HG03159 (cell line): ENCODE data around the gene HOXB9.
A peak's percentile ranks its signal among the peaks of the same experiment; 100 is the strongest.

Source experiments
- ATAC-seq: cut with Tn5 transposase; IDR thresholded peaks from one replicate; pipeline ENCODE4 v1.9.1; 2021; ENCODE audit warnings: mild to moderate bottlenecking, moderate library complexity; ENCODE audit not compliant: unreplicated experiment

The HOXB9 gene

DNA sequence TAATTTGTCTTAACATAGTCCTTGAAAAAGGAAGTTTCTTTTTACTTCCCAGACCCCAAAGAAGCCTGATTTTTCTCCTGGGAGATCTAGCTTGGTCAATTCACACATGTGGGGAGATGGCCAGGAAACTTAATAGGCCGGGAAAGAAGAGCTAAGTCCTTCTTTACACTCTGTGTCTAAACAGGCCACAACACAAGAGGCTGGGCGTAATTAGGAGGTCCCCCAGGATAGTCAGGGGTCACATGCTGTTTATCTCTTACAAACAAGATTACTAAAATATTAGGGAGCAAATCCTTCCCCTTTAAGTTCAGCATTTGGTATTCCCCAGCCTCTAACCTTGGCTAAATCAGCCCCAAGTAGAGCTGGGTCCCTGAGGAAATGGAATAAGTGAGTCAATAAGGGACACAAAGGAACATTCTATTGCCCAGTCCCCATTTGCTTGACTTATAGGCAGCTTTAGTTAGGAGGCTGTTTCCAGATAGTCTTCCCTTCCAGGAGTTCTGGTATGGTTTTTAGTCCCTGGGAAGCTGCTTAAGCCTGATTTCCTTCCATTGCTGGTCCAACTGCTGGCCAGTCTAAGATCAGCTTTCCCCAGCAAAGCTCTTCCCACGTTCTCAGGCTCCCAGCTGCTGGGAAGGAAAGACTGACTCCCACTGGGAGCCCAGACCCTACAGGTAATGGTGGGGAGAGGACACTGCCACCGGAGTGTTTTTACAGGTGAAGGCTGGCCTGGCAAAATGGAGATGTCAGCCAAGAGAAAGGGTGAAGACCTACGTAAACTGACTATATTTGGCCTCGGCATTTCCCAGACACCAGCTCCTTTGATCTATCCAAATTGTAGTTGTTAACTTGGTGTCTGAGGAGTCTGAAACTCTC lies 14.1 kb upstream of the HOXB9 start:
- ATAC-seq, result no peak

- no peak for ATAC-seq
Measured at GRCh38 chr17:48639136-48639535, 13.0 kb upstream of the HOXB9 start.

DNA sequence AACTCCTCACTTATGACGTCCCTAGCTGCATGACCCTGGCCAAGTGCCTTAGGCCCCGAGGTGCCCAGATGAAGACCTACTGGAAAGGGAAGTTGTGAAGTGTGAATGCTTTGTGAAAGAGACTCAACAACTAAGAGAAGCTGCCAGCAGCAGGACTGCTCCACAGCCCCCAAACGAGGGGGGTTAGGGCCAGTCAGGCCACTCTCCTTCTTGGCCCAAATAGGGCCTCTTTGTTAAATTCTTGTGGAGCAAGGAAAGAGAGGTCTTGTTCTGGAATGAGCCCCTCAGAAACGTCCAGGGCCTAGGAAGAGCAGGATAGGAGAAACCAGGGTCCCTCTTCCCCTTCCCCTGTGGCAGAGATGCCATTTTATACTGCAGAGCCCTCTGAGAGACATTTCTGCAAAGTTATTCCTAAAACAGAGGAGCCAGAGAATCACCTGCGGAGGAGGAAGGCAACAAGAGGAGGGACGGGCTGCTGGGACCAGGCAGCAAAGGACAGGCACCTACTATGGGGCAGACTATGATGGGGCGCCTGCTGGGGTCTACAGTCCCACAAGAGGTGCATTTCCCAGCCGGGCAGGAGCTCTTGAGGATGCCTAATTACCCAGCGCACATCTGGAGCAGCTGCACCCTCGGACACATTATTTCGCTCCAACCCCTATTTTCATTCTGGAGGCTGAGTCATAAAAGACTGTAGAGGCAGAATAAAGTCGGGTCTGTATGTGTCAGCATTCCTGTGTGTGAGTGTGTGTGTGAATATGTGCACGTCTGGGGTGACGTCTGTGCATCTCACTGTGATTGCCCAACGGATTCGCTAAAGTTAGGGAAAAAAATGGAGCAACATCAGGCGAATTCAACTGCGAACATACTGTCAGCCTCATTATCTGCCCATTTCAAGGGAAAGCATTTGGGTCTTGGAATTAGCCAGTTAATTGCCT lies 11.4 kb upstream of the HOXB9 start:
- no peak for ATAC-seq

GRCh38 chr17:48636177-48637018 lies 10.2 kb upstream of the HOXB9 start:
- peak; percentile 62 for ATAC-seq

DNA sequence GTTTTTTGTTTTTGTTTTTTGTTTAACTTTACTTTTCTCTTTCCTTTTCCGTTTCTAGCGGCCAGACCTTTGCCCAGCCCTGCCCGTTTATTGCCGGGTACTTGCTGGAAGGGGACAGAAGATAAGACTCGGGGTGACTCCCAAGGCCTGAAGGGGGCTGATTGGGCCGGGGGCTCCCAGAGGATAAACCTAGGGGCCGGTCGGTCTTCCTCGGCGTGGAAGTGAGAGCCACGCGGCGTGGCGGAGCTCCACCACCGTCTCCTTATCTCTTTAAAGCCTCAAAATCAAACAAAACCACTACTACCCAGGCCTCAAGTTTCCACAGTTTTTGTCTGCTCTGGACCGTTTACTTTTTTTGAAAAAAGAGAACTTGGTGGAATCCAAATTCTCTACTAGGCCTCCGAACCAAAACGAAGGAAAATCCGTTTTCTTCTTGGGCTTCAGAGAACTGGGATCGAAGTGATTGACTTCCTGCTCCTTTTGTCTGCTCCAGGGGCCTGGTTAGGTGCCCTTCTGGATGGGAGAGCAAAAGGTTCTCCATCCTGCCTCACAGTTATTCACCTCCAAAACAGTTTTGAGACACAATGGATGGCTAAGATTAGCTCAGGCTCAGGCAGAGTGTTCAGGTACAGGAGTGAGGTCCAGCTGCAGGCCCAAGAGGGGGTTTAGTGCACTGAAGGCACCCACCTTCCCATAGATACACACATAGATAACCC lies 8.5 kb upstream of the HOXB9 start:
- no peak for ATAC-seq

DNA sequence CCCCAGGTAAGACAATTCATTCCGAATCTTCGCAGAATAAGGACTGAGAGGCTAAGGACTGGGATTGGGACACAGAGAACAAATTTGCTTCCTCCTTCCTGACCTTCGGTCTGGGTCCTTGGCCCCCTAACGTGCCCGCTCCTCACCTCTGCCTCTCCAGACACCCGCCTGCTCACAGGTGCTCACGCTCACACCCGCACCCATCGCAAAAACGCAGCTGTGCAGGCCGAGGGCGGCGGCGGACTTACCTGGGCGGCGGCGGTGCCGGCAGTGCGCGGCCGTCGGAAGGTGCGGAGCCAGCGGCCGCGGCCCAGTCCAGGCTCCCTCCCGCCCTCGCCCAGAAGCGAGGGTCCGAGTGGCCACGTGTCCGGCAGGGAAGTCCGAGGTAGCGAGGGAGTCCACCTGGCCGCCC lies 7.1 kb upstream of the HOXB9 start:
- no peak for ATAC-seq

DNA sequence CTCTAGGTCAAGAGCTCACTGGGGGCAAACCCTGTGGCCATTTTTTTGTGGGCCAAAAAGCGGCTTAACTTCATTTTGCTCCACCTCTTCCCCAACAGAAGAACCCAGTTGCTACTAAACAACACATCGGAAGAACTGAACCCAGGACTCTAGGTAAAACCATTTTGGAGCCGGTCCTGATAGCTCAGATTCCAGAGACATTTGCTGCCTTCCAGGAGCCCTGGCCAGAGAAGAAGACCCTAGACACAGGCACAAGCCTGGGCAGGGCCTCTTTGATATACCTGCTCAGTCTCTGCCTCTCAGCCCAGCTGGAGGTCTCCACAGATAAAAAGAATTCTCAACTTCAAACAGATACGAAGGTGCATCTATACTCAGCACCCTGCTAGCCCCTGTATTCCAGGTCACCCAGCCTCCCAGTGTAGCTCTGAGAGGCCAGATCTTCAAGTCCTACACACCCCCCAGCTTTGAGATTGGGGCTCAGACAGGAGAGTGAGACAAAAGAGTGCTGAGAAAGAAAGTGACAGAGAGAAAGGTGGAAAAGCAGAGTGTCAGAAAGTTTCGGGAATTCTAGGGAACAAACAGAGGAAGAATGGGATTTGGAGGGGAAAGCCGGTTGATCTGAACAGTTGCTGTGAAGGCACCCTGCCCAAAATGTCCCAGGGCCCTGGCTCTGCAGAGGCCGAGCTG lies 6.6 kb upstream of the HOXB9 start:
- no peak for ATAC-seq

- ATAC-seq, result no peak
Measured at GRCh38 chr17:48631693-48632578, 5.8 kb upstream of the HOXB9 start.

DNA sequence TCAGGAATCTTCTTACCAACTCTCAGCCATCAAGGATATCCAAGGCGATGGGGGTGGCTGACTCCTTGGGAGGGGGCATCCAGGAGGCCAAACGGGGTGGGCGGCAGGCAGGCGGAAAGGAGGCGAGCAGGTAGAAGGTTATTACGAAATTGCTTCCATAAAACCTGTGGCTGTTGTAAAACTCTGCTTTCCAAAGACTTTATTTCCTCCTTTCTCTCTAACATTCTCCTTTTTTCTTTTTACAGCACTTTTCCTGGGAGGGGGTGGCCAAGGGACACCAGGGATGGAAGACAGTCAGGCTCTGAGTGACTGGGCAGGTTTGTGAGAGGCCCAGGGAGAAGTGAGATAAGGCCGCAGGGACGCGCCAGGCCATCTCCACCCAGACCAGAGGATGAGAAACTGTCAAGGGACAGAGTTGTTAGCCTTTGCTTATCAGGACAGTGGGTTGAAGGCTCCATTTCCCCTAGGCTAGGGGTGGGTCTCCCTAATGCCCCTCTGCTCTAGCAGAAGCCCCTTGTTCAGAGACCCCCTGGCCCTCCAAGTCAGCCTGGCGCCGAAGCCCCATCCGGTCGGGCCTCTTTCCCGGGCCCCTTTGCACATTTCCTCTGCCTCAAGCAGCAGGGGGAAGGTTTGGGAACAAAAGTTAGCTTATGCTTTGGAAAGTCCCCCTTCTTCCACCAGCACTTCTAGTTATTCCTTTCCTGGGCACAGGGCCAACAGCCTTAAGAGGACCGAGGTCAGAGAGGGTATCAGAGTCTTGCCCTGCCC lies 5.0 kb upstream of the HOXB9 start:
- no peak for ATAC-seq

DNA sequence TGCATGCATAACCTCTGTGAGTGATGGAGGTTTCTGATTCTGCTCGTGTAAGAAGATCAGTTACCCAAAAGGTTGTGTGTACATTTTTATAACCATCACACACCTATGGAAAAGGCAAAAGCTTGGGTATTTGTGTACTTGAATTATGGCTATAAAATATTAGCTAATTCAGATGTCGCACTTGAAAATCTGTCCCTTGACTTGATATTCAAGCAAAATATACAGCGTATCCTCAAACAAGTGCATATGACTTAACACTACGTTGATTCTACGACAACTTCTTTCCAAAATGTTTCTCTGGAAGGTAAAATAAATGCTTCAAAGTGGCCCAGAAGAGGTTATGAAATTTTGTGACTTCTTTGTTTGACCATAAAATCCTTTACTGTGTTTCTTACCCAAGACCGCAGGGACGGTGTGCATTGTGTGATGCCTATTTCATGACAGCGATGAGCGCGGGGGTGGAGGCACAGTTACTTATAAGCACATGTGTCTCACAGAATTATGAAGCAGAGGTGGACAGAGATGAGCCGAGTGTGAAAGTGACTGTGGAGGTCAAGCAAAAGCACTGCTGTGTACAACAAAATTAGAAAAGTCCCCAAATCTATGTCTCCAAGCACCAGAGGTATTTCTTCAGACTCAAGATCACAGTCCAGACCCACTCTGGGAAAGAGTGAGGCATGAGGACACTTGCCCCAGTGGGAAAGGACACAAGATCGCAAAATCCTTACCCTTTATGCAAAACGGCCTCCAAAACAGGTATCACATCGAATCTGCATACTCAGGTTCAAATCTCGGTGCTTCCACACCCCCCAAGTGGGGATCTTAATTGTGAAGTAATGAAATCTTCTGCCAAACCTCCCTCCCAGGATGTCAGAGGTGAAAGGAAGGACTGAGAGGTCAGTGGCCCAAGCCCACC lies 4.1 kb upstream of the HOXB9 start:
- no peak for ATAC-seq

- ATAC-seq, result no peak
Measured at GRCh38 chr17:48629411-48629759, 3.2 kb upstream of the HOXB9 start.

DNA sequence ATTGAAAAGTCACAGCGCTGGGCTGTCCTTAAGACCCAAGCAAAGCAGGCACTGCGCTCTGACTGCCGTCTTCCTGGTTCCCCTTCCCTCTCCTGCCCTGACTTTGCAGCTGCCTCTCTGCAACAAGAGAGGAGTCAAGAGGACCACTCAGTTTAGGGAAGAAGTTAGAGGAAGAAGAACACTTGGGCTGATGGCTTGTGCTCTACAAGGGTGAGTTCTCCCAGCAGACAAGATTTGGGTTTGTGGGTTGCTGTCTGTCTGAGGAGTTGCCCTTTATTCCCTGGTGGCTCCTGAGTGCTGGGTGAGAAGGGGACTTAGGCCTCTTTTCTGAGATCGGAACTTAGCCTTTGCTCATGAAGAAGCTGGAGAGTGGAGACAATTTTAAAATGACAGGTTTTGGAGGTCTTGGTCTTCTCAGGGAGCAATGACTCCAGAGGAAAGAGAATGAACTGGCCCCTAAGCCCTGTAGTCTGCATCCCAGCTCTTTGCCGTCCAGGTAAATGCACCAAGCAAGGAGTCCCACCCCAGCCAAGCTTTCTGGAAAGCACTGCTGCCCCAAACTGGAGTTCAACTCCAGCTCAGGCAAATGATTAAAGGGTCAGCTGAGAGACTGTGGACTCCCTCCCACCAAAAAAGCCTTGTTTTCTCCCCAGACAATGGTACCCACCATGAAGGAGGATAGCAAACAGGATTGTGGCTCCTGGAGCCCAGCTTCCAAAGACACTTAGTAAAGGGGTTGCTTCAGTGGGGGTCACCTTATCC lies 2.7 kb upstream of the HOXB9 start:
- no peak for ATAC-seq

GRCh38 chr17:48627623-48628521 lies 1.7 kb upstream of the HOXB9 start:
- ATAC-seq, result no peak

DNA sequence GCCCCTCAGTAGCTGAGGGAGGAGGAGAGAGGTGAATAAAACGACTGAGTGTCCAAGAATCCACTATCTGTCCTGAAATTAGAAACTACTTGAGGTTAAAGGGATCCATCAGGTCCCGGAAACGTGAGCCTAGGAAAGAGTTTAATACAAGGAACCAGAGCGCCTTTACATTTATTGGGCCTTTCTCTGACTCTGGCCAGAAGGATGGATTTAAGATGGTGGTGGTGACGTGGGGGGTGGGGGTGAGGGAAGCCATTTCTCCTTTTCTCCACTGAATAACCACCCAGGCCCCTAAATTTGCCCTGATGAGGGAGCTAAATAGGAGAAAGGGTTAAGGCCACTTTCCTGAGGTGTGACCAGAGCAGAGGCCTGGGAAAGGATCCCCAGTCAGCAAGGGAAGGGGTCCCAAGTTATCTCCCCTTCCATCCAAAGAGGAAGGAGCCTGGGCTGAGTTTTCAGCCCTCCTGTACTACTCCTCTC lies 1.0 kb upstream of the HOXB9 start:
- no peak for ATAC-seq
